HG02973 (cell line): Measurements from ENCODE around the gene NPBWR2.
"Not testable (repeated sequence)": the region's sequence is repeated elsewhere in the genome, so short reads cannot be mapped to it uniquely, and the experiment has no call there.

Source experiments
- ATAC-seq: cut with Tn5 transposase; IDR thresholded peaks from one replicate; pipeline ENCODE4 v1.9.1; 2021; ENCODE audit warnings: moderate library complexity; ENCODE audit not compliant: unreplicated experiment

The NPBWR2 gene

GRCh38 chr20:64119681-64120341, 12.4 kb upstream of the NPBWR2 start:
- ATAC-seq = no peak

- ATAC-seq = no peak
Measured at GRCh38 chr20:64119301-64119680, 11.9 kb upstream of the NPBWR2 start.

- ATAC-seq = not testable (repeated sequence)
Measured at GRCh38 chr20:64117432-64117777, 10.0 kb upstream of the NPBWR2 start.

GRCh38 chr20:64116541-64117431, 9.4 kb upstream of the NPBWR2 start:
- ATAC-seq = no peak

GRCh38 chr20:64116016-64116415, 8.7 kb upstream of the NPBWR2 start:
- ATAC-seq = no peak

- no peak for ATAC-seq
Measured at GRCh38 chr20:64115171-64115911, 8.0 kb upstream of the NPBWR2 start.

- ATAC-seq = no peak
Measured at GRCh38 chr20:64114356-64114971, 7.1 kb upstream of the NPBWR2 start.

GRCh38 chr20:64113796-64114355, 6.5 kb upstream of the NPBWR2 start:
- ATAC-seq = no peak

GRCh38 chr20:64113444-64113775, 6.0 kb upstream of the NPBWR2 start:
- no peak for ATAC-seq

- no peak for ATAC-seq
Measured at GRCh38 chr20:64112691-64113443, 5.5 kb upstream of the NPBWR2 start.

GRCh38 chr20:64111841-64112641, 4.7 kb upstream of the NPBWR2 start:
- ATAC-seq = no peak

- ATAC-seq = no peak
Measured at GRCh38 chr20:64110411-64111068, 3.2 kb upstream of the NPBWR2 start.

- ATAC-seq = no peak
Measured at GRCh38 chr20:64109831-64110391, 2.5 kb upstream of the NPBWR2 start.

GRCh38 chr20:64108731-64109681, 1.6 kb upstream of the NPBWR2 start:
- no peak for ATAC-seq

GRCh38 chr20:64107736-64108457, 532 bp upstream of the NPBWR2 start:
- ATAC-seq = no peak

- ATAC-seq = no peak
Measured at GRCh38 chr20:64106435-64106961, 867 bp downstream of the NPBWR2 start.
